NCI-H1092 treated with DMSO at 0.1 percent for 48 hours (cell line): Measurements from ENCODE around the gene MYMX.

Experiments used
- DNase-seq: peaks from one replicate; lab custom pipeline; 2025; lab: John Stamatoyannopoulos, UW

Gene MYMX

DNA sequence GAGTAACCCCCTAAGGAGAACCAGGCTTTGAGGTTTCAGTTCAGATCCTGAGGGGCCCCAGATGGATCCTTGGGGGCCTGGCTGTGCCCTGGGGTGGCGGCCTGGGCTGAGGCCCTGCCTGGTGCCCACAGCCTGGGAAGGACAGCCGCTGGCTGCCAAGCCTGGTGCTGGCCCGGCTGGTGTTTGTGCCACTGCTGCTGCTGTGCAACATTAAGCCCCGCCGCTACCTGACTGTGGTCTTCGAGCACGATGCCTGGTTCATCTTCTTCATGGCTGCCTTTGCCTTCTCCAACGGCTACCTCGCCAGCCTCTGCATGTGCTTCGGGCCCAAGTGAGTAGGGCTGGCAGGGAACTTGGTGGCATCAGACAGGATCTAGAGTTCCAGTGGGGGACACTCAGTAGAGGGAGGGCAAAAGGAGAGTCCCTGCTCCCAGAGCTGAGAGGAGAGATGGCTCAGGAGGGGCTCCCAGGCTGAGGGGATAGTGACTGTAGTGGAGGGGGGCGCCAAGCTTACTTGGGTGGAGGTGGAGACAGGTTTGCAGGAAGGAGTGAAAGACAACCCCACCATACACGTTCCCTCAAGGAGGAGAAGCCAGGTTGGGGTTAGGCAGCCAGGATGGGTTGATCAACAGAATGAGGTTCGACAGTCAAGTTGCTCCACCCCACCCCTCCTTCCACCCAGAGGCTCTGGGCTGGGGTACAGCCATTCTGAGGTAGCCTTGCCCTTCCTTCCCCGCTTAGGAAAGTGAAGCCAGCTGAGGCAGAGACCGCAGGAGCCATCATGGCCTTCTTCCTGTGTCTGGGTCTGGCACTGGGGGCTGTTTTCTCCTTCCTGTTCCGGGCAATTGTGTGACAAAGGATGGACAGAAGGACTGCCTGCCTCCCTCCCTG lies 16.2 kb downstream of the MYMX start:
- DNase-seq, result no peak

DNA sequence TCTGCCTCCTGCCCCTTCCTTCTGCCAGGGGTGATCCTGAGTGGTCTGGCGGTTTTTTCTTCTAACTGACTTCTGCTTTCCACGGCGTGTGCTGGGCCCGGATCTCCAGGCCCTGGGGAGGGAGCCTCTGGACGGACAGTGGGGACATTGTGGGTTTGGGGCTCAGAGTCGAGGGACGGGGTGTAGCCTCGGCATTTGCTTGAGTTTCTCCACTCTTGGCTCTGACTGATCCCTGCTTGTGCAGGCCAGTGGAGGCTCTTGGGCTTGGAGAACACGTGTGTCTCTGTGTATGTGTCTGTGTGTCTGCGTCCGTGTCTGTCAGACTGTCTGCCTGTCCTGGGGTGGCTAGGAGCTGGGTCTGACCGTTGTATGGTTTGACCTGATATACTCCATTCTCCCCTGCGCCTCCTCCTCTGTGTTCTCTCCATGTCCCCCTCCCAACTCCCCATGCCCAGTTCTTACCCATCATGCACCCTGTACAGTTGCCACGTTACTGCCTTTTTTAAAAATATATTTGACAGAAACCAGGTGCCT lies 16.9 kb downstream of the MYMX start:
- no peak for DNase-seq

DNA sequence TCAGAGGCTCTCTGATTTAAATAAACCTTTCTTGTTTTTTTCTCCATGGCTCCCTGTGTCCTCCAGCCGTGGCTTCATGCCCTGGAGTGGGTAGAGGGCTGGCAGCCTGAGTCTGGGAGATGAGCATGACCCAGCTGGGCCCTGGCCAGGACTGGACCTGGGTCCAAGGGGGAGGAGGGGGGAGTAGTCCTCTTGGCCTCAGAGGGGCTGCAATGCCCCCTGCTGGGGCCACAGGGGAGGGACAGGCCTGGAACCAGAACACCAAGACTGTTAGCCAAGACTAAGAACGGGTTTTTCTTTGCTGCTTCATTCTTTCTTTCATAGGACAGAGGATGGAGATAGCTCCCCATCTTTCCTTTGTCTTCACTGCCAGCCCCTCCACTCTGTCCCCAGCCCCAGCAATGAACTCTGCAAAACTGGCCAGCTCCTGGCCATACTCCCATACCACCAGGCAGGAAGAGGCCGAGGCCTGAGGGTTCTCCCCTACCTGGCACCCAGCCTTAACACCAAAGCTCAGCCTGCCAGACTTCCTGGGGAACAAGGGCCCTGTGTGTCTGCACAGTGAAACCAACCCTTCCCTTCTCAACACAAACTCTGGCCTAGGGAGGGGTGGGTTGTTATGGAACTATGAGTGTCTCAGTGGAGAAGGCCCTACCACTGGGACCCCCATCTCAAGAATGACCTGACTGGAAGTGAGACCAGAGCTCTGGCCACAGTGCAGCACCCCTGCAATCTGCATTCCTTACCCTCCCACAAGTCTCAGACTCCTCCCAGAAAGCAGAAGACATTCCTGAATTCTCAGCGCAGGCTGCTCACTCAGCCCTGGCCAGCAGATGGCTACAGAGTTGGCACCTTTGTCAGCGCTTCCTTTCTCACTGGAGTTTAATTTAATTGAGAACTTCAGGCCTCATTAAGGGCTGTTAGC lies 17.6 kb downstream of the MYMX start:
- DNase-seq, result peak; percentile 71

DNA sequence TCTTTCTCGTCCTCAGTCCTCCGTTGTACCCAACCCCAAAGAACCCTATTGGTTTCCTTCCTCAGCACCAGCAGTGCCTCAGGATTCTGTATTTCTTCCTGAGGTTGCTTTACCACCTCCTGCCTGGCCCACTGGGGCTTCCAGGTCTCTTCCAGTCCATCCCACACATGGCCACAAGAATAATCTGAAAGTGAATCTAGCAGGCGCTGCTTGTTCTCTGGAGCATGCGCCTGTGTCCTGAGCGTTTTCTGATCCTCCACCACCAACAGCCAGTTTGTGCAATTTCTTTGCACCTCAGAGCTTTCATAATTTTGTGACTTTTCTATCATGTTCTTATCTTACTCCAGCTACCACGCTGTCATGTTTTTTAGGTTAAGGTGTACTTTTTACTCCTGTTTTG lies 18.5 kb downstream of the MYMX start:
- no peak for DNase-seq

DNA sequence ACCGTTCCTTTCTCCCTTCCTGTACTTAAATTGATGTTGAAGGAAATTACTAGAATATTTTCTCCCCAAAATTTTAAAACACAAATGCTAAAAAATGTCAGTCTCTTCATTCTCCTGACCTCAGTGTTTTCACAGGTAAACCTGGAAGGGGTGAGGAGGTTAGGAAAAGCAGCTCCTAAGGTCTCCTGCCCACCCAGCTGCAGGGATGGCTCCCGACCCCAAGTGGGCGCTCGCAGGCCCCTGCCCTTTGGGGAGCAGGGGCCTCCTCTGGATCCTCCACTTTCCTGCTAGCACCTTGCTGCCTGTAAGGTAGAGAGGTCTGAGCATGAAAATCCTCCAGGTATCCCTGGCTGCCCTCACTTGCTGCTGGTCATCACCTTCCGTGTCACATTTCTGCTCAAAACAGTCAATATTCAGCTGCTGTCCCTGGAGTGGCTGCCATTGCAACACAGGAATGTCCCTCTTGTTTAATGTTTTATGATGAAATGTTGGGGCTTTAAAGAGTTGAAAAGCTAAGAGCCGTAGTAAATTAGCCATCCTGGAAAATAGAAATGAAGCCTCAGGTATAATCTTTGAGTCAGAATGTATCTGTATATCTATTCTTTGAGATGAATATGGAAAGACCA lies 19.3 kb downstream of the MYMX start:
- no peak for DNase-seq

DNA sequence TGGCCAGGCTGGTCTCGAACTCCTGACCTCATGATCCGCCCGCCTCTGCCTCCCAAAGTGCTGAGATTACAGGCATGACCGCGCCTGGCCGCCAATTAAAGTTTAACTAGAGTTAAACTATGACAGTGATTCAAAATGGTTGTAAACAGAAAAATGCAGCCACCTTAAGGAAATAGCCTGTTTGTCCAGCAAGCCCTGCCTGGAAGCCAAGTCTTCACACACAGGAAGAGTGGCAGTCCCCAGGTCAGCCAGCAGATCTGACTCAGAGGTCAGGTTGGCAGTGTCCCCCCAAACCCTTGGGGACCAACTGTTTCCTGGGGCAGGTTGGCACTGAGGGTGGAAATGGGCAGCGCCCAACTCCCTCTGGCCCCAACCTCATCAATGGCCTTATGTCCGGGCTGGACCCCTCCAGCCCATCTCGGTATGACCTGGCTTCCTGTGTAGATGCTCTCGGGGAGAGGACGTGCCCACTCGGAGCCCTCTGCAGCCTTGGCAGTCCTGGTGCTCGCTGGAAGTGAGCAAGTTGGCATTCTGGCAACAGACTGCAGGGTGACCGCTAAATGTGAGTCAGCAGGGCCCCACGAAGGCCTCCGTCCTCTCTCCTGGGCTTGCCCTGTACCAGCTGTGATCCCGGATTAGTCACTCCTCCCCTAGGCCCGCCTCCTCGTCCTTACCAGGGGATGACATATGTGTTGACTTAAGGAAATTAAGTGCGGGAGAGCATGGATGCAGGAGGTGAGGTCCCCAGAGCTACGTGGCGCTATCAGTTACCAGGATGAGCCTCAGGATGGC lies 20.5 kb downstream of the MYMX start:
- DNase-seq, result peak; percentile 82

DNA sequence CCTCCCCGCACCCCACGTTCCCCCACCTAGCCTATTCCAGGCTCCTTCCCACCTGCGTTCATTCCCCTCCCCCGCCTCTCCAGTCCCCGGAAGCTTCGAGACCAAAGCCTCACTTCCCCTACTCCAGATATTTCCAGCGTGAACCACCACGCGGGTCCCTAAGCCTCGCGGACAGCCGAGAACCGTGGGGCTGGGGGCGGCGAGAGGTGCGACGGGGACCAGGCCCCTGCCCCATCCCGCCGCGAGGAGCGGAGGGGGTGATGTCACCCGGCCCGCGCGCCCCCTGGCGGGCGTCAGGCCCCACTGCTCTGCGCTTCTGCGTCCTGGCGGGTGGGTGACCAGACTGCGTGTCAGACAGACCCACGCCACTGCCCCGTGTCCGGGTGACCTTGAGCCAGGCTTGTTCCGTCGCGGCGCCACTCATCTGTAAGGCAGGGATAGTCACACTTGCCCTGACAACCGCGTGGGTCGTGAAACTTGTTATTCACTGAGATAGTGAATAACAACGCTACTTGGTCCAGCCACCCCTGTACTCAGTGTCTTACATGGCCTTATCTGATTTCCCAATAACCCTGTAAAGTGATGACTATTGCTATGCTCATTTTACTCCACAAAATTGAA lies 21.2 kb downstream of the MYMX start:
- peak; percentile 75 for DNase-seq

DNA sequence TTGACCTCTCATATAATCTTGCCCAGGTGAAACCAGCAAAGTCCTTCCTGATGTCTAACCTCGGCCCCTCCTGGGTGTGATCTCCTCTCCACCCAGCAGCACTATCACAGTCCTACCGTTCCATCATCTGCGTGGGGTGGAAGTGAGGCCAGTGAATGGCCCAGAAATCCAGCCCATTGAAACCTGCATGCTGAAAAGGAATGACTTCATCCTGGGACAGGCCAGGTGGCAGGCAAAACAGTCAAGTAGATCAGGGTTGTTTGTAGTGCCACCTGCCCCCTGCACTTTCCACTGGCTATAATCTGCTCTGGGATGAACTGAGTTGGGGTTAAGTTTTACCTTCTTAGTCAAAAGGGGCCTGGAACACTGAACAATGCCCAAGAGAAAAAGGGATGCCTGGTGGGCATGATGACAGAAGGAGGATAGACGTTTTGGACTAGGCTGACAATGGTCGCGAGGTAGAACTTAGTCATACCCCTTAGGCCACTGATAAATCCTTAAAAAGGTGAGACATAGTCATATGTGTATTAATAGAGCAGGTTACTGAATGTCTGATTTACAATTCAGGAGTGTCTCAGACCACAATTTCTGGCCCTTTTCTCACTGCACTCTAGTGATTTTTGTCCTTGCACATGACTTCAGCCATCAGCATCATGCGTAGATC lies 22.1 kb downstream of the MYMX start:
- DNase-seq, result no peak

DNA sequence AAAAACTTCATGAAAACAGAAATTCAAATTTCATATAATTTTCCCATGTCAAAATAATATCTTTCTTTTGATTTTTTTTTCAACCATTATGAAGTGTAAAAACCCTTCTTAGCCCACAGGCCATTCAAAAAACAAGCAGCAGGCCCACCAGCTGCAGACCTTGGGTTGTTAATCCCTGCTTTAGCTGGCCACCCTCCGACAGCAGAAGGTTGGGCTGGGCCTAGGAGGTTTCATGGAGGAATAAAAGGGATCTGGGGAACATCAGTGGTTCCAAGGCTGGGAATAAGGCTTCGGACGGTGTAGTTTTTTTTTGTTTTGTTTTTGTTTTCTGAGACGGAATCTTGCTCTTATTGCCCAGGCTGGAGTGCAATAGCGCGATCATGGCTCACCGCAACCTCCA lies 26.6 kb downstream of the MYMX start:
- DNase-seq, result no peak

DNA sequence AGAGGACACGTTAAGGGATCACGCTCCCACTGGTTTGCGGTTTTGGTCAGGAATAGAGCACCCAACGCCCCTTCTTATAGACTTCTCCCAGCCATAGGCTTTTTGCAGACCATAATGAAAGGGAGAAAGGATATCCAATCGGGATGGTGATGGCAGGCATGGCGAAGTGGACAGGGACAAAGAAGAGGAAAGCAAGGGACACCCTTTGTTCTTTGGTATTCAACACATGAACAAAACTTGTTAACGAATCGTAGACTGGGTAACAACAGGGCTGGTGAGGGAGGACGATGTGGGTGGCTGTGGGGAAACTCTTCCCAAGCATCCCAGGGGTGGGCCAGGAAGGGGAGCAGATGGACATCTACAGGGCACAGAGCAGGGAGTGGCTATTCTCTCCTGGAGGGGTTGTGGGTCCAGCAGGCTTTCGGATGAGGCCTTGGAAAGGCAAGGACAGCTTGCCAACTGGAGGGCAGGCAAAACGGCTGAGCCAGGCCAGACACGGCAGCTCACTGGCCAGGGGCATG lies 28.7 kb downstream of the MYMX start:
- no peak for DNase-seq

DNA sequence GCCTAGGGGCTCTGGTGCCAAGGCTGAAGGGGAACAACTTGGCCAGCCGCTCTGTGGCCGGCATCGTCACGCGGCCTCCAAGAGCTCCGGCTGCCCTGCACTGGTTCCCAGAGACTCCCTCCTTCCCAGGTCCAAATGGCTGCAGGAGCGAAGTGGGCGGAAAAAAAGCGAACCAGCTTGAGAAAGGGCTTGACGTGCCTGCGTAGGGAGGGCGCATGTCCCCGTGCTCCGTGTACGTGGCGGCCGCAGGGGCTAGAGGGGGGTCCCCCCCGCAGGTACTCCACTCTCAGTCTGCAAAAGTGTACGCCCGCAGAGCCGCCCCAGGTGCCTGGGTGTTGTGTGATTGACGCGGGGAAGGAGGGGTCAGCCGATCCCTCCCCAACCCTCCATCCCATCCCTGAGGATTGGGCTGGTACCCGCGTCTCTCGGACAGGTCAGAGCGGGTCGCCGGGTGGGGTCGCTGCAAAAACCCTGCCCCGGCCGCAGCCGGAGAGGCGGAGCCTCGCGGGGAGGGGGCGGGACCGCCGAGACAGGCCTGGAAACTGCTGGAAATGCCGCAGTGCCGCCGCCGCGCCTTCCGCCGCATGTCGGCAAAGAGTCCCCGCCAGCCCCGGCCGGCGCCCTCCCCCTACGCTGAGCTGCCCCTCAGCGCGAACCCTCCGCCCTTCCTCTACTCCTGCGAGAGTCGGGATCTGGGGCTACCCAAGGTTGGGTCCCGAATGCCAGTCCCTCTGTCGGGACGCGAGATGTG lies 29.4 kb downstream of the MYMX start:
- DNase-seq, result peak; percentile 86

DNA sequence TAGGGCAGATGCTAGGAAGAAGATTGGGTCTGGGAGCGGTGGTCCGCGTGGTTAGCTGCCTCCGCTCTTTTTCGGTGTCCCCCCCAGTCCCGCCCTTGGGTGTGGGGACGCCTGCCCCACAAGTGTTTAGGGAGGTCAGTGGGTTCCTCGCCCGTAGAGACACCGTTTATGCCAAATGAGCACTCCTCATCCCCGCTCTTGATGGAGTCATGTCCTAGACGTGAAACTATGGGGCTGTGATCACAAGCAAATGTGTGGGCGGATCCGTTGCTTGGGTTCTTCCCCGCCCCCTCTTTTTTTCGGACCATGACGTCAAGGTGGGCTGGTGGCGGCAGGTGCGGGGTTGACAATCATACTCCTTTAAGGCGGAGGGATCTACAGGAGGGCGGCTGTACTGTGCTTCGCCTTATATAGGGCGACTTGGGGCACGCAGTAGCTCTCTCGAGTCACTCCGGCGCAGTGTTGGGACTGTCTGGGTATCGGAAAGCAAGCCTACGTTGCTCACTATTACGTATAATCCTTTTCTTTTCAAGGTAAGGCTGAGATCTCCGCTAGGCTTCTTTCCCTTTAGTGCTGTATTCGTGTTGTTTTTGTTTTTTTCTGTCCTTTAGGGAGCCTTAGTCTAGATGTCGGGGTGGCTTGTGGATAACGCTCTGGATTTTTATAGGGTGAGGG lies 30.1 kb downstream of the MYMX start, which contains the start of gene HSP90AB1:
TSS of gene HSP90AB1 (plus strand) at position 439 of the 675 bp plus-strand sequence. CDS start 1,529 bp downstream, outside the sequence.
- peak; percentile 98 for DNase-seq

DNA sequence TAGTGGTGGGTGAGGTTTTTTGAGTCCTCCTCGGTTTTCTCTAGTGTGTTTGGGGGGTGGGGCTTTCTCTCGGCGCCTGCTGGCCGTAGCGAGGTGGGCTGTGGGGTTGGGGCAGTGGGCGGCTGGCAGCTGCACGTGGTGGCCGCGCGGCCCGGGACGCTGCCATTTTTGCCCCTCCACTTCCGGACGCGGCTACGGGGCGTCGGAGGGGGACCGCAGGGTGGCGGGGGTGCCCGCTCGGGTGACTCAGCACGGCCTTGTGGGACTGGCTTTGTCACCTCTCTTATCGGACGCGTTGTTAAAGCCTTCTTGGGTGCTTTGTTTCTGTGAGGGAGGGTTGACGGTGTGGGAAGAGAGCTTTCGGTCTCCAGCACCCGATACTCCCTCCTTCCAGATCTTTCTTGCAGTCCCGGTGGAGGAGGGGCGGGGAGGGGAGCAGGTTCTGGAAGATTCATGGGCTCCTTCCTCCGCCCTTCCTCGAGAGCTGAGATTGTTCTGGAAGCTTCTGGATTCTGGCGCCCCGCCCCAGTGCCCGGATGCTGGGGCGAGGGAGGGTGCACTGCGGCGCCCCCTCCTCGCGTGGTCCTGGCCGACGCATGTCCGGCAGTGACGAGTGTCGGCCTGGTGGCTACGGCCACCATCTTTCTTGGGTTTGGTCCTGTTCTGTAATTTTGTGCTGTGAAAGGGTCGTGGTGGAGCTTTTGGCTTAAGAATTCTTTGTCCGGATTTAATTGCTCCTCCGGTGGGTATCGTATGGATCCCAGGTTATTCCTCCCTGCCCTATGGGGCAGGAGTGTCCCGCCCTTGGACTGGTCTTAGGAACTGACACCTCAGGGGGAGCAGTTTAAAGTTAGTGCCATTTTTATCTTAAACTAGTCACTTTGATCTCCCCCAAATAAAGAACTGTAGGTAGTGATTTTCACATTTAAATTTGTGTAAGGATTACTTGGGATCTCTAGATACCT lies 30.9 kb downstream of the MYMX start:
- DNase-seq, result peak; percentile 65

DNA sequence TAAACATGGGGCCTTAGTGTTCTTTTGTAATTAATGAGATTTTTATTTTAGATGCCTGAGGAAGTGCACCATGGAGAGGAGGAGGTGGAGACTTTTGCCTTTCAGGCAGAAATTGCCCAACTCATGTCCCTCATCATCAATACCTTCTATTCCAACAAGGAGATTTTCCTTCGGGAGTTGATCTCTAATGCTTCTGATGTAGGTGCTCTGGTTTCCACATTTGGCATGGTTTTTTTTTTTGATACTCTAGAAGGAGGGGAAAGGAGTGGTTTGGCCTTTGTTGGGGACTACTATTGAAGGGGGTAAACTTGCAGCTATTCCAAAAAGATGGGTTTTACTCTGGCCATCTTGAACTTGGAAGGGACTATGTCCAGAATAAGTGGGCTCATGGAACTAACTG lies 31.9 kb downstream of the MYMX start:
- DNase-seq, result no peak

DNA sequence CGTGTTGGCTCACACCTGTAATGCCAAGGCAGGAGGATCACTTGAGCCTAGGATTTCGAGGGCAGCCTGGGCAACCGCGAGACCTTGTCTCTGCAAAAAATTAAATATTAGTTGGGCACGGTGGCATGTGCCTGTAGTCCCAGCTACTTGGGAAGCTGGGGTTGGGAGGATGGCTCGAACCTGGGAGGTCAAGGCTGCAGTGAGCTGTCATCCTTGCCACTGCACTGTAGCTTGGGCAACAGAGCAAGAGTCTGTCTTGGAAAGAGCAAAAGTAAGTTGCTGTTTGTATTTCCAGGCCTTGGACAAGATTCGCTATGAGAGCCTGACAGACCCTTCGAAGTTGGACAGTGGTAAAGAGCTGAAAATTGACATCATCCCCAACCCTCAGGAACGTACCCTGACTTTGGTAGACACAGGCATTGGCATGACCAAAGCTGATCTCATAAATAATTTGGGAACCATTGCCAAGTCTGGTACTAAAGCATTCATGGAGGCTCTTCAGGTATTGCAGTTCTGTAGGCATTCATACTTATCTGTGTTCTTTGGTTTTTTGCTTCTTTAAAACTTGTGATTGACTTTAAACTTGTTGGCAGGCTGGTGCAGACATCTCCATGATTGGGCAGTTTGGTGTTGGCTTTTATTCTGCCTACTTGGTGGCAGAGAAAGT lies 32.5 kb downstream of the MYMX start:
- DNase-seq, result no peak

DNA sequence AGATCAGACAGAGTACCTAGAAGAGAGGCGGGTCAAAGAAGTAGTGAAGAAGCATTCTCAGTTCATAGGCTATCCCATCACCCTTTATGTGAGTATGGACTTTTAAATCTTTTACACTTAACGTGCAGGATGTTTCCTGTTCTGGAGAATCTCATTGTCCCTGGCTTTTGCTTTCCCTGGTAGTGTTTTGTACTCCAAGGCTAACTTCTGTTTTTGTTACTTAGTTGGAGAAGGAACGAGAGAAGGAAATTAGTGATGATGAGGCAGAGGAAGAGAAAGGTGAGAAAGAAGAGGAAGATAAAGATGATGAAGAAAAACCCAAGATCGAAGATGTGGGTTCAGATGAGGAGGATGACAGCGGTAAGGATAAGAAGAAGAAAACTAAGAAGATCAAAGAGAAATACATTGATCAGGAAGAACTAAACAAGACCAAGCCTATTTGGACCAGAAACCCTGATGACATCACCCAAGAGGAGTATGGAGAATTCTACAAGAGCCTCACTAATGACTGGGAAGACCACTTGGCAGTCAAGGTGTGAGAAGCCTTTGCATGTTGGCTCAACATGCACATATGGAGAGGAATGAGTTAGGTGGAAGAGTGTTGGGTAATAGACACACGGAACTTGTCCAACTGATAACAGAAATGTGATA lies 33.5 kb downstream of the MYMX start:
- DNase-seq, result no peak
